Medulla oblongata (tissue), 1 donor: ENCODE data around the gene SLC9A4.
"Not testable (repeated sequence)": the region's sequence is repeated elsewhere in the genome, so short reads cannot be mapped to it uniquely, and the experiment has no call there.

Source experiments
- DNase-seq: peaks from one replicate; pipeline ENCODE4 v3.0.0-alpha.2; 2015; ENCODE audit errors: extremely low spot score

Gene SLC9A4

GRCh38 chr2:102547462-102547861 lies 74.4 kb downstream of the SLC9A4 start:
- DNase-seq = no peak

GRCh38 chr2:102549027-102549426 lies 76.0 kb downstream of the SLC9A4 start:
- no peak for DNase-seq

- DNase-seq = no peak
Measured at GRCh38 chr2:102550151-102550550, 77.1 kb downstream of the SLC9A4 start.

- no peak for DNase-seq
Measured at GRCh38 chr2:102551329-102552096, 78.5 kb downstream of the SLC9A4 start.

GRCh38 chr2:102553601-102554000 lies 80.6 kb downstream of the SLC9A4 start:
- no peak for DNase-seq

GRCh38 chr2:102558463-102558862 lies 85.4 kb downstream of the SLC9A4 start:
- no peak for DNase-seq

- DNase-seq = not testable (repeated sequence)
Measured at GRCh38 chr2:102562542-102562941, 89.5 kb downstream of the SLC9A4 start.

- DNase-seq = no peak
Measured at GRCh38 chr2:102575888-102576287, 102.9 kb downstream of the SLC9A4 start.

- no peak for DNase-seq
Measured at GRCh38 chr2:102578376-102578775, 105.3 kb downstream of the SLC9A4 start.

GRCh38 chr2:102581911-102582310 lies 108.9 kb downstream of the SLC9A4 start:
- peak; percentile 6 for DNase-seq

GRCh38 chr2:102582845-102583244 lies 109.8 kb downstream of the SLC9A4 start:
- no peak for DNase-seq
